Right lobe of liver (tissue), 4 donors: ENCODE data around the gene SENP6.

ENCODE experiments used
- POLR2A ChIP-seq: fragments of 450-650 bp; IDR thresholded peaks from one replicate; pipeline ENCODE4 v1.6.1; 2017; ENCODE audit warnings: antibody characterized with exemption, mild to moderate bottlenecking
- TF ChIP-seq, protein P1 (sequence below), 4 donors: fragments of 200-600 bp in 3 of 4; fragments of 450-650 bp in 1 of 4; IDR thresholded peaks; one replicate each; pipeline versions ENCODE4 v1.5.1 to v1.8.0; 2016 to 2022; ENCODE audit warnings: antibody characterized with exemption in 4 of 4, mild to moderate bottlenecking in 2 of 4
- donor health status: DM: no; HTN: no; CAD: no.
- donor health status: DM: no; HTN: no; CAD: no.
- donor health status: DM: no; HTN: yes; CAD: no.

DNA sequence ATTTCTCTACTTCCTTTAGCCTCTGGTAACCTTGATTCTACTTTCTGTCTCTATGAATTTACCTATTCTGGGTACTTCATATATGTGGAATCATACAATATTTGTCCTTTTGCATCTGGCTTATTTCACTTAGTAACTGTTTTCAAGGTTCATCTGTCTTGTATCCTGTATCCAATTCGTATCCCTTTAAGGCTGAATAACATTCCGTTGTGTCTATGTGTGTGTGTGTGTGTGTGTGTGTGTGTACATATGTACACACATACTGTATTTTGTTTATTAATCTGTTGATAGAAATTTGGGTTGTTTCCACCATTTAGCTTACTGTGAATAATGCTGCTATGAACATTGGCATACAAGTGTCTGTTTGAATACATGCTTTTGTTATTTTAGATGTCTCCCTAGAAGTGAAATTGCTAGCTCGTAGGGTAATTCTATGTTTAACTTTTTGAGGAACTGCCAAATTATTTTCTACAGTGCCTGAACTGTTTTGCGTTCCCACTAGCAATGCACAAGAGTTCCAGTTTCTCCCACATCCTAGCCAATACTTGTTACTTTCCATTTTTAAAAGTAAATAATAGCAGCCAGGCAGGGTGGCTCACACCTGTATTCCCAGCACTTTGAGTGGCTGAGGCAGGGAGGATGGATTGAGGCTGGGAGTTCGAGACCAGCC is 17.7 kb downstream of the SENP6 start:
- TF ChIP-seq, protein P1, sequence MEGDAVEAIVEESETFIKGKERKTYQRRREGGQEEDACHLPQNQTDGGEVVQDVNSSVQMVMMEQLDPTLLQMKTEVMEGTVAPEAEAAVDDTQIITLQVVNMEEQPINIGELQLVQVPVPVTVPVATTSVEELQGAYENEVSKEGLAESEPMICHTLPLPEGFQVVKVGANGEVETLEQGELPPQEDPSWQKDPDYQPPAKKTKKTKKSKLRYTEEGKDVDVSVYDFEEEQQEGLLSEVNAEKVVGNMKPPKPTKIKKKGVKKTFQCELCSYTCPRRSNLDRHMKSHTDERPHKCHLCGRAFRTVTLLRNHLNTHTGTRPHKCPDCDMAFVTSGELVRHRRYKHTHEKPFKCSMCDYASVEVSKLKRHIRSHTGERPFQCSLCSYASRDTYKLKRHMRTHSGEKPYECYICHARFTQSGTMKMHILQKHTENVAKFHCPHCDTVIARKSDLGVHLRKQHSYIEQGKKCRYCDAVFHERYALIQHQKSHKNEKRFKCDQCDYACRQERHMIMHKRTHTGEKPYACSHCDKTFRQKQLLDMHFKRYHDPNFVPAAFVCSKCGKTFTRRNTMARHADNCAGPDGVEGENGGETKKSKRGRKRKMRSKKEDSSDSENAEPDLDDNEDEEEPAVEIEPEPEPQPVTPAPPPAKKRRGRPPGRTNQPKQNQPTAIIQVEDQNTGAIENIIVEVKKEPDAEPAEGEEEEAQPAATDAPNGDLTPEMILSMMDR (IDR thresholded peaks at IDR 0.05), result no peak
- no peak for TF ChIP-seq POLR2A
